ENCODE data around the gene CHRNA7.
"Not testable (repeated sequence)": the region's sequence is repeated elsewhere in the genome, so short reads cannot be mapped to it uniquely, and the experiment has no call there.

The CHRNA7 gene

GRCh38 chr15:32120577-32121383, 90.5 kb downstream of the CHRNA7 start:
- DNase-seq (ENCODE audit: low read depth in 2 of 2) = no peak

DNA sequence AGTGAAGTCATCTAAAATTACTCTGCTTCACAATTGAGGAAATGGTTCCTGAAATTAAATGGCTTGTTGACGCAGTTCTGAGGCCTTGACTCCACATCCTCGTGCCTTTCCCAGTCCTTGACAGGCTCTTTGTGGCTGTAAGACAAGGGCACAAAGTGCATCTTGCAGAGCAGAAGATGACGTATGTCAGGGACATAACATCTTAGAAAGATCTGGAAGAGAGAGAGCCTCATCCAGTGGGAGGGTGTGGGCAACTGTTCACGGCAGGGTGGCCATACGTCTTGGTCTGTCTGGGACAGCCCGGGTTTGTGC, 91.0 kb downstream of the CHRNA7 start:
- DNase-seq (ENCODE audit: low read depth in 2 of 2) = no peak

- no peak for DNase-seq (ENCODE audit: low read depth in 2 of 2)
Observed at GRCh38 chr15:32122013-32122412, 91.7 kb downstream of the CHRNA7 start.

DNA sequence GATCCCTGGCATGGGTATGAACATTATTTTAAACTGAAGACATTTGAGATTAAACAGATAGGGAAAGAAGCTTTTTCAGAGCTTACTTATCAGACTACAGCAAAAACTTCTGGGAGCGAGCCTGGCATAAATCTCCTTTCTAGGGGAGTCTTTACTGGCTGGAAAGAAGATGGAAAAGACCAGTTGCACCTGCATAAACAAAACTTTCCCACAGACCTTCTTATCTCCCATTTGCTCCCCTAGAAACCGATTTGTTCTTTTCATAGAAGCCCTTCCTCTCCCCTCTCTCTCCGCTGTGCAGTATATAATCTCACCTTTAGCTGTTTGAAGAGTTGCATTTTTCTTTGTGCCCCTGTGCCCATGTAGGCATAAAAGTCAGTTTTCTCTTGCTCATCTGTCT, 93.2 kb downstream of the CHRNA7 start:
- DNase-seq (ENCODE audit: low read depth in 2 of 2) = no peak

DNA sequence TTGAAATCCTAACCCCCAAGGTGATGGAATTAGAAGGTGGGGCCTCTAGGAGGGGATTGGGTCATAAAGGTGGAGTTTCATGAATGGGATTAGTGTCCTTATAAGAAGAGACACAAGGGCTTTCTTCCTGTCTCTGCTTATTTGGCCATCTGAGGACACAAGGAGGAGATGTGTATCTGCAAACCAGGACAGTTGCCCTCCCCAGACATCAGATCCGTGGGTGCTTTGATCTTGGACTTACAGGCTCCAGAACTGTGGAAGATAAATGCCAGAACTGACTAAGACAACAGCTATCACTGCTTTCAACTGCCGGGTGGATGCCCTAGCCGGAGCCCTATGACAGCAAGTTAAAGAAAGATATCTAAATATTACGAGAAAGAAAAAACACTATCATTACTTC, 94.4 kb downstream of the CHRNA7 start:
- DNase-seq (ENCODE audit: low read depth in 2 of 2) = no peak

DNA sequence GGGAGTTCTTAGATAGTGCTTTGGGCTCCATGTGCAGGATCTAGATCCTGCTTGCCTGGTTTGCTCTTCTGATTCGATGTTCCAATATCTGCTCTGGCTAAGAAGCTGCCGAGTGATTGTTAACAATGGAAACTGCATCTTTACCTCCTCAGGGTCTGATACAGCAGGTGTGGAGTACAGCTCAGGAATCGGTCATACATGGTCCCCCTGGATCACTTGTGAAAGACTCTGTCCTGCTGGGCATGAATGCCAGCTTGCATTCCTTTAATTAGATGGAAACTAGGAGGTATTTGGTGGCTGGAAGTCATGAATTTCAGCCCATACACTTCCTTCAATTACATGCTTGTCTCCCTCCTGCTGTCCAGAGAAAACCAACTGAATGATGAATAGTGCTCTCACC, 95.3 kb downstream of the CHRNA7 start:
- DNase-seq (ENCODE audit: low read depth in 2 of 2) = no peak

DNA sequence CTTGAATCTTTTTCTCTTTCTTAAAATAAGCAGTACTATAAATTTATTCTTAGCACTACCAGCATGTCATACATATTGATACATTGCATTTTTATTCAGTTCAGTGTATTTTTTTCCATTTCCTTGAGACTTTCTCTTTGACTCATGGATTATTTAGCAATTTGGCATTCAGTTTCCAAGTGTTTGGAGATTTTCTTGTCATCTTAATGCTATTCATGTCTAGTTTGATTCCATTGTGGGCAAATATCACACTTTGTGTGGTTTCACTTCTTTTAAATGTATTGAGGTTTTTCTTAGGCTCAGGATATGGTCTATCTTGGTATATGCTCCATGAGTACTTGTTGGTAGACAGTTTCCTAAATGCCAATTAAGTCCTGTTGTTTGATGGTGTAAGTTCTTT, 99.5 kb downstream of the CHRNA7 start:
- DNase-seq (ENCODE audit: low read depth in 2 of 2) = no peak

- DNase-seq (ENCODE audit: low read depth in 2 of 2) = no peak
Observed at GRCh38 chr15:32130823-32131222, 100.5 kb downstream of the CHRNA7 start.

DNA sequence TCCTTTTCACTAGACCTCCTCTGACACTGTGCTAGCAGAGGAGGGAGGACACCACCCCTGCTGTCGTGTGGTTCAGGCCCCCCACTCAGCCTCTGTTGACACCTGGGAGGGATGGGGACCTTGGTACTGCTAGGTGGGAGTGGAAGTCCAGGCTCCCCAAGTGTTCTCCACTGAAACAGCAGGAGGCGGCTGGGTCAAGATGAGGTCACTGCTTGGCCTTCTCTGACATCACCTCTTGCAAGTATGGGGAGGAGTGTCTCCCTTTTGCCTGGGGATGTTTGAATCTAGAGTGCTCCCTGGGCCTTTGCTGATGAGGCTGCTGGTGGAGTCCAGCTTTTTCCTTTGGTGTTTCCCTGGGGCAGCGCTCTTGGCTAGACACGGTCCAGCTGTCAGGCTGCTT, 101.5 kb downstream of the CHRNA7 start:
- DNase-seq (ENCODE audit: low read depth in 2 of 2) = no peak

- no peak for DNase-seq (ENCODE audit: low read depth in 2 of 2)
Observed at GRCh38 chr15:32132859-32133258, 102.5 kb downstream of the CHRNA7 start.

DNA sequence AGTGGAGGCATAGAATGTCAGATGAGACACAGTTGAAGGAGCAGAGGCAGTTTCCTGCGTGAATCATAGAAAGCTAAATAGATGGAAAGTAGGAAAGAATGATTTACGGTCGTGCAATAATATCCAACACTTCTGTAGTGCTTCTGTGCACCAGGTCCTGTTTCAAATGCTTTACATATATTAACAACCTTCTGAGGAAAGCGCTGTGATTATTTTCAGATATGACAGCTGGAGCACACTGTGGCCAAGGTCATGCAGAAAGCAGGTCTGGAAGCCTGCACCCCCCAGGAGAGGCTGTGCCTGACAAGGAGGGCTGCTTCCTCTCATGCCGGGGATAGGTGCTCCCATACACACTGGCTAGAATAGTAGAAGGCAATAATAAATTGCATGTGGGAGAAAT, 104.5 kb downstream of the CHRNA7 start:
- DNase-seq (ENCODE audit: low read depth in 2 of 2) = no peak

DNA sequence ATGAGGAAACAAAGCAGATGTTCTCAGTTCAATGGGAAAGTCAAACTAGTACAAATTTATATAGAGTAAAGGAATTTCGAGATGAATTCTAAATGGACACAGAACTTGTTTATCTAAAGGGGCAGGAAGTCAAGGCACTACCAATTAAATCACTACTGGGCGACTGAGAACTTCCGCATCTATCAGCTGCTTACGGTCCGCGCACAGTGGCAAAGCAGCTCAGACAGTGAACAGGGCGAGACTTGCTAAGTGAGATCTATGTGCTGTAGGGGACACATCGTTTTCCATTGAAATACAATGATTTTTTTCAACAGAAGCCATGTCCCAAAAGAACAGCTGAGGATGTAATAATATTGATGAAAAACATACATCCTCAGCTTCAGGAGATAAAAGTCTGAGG, 105.0 kb downstream of the CHRNA7 start:
- no peak for DNase-seq (ENCODE audit: low read depth in 2 of 2)

- DNase-seq (ENCODE audit: low read depth in 2 of 2) = not testable (repeated sequence)
Observed at GRCh38 chr15:32145512-32145911, 115.2 kb downstream of the CHRNA7 start.

DNA sequence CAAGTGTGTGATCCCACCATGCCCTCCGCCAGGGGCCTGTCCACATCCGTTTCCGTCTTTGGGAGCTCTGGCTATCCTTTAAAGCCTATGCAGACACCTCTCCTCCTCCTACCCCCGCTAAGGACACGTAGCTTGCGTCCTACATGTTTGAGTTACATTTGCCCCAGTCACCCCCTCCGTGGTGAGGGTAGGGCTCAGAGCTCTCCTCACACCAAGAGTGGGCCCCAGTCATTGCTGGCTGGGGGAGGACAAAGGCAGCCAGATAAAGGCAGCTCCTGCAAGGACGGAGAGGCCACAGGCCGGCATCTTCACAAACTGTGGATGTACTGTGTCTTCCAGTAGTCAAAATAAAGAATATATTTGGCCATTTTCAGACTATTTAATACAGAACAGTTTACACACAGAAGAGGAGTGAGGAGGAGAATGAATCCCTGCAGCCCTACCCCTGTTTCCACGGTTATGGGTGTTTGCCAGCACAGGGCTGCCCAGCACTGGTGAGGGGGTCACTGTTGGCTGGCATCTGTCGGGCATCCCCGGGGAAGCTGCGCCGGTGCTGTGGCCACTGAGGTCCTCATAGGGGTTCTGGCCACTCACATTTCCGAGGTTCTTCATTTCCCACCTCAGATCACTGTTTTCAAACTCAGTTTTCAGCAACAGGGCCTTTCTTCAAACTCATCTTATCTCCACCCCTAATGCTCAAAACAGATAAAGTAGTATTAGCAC, 118.7 kb downstream of the CHRNA7 start:
- DNase-seq (ENCODE audit: low read depth in 2 of 2) = no peak

- DNase-seq (ENCODE audit: low read depth in 2 of 2) = no peak
Observed at GRCh38 chr15:32152574-32152973, 122.3 kb downstream of the CHRNA7 start.

DNA sequence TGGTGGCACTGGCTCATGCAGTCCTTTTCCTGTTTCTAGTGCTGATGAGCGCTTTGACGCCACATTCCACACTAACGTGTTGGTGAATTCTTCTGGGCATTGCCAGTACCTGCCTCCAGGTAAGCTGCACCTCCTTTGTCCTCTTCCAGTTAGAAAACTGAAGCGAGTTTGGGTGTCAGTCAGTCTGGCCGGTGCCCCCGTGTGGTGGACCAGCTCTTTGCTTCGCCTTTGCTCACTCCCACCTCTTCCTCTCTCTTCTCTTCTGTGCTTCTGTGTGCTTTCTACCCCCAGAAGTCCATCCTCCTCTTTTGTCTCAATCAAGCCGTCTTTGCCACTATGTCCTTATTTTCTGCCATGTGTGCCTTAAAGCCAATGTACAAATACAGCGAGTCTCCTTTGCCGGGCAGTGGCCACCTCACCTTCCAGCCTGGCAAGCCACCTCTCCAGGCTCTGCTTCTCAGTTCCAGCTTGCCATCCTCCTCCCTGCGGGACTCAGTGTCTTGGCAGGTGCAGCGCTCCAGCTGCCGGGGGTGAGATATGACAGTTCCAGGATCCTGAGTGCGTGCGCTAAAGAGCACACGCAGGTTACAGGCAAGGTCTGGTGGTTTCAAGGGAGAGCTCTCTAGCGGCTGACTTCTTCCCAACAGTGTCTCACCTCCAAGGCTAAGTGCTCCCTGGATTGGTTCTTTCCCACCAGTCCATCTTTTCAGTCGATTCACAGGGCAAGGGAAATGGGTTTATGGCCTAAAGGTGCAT, 123.7 kb downstream of the CHRNA7 start:
- not testable (repeated sequence) for DNase-seq (ENCODE audit: low read depth in 2 of 2)

DNA sequence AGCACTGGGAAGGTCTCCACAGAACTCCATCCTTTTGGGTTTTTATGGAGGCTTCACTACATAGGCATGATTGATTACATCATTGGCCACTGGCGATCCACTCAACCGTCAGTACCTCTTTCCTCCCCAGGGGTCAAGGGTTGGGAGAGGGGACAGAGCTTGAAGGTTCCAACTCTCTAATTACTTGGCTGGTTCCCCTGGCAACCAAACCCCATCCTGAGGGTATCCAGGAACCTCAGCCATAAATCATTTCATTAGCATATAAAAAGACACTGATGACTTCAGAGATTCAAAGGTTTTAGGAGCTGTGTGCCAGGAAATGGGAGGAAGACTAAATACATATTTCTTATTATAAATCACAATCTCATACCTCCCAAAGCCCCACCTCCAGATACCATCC, 131.8 kb downstream of the CHRNA7 start:
- DNase-seq (ENCODE audit: low read depth in 2 of 2) = not testable (repeated sequence)

- DNase-seq (ENCODE audit: low read depth in 2 of 2) = not testable (repeated sequence)
Observed at GRCh38 chr15:32164065-32164464, 133.8 kb downstream of the CHRNA7 start.

DNA sequence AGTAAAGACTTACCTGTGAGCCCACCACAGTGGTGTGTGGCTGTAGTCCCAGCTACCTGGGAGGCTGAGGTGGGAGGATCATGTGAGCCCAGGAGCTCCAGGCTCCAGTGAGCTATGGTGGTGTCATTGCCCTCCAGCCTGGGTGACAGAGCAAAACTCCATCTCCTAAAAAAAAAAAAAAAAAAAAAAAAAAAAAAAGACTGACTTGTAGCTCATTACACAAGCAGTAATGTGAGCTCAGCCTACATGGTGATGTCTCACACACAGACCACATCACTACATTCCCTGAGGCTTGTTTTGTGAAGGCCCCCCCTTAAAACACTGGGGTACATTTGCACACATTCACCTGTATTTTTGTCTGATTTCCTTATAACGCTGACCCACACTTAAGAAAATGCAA, 134.4 kb downstream of the CHRNA7 start:
- not testable (repeated sequence) for DNase-seq (ENCODE audit: low read depth in 2 of 2)

DNA sequence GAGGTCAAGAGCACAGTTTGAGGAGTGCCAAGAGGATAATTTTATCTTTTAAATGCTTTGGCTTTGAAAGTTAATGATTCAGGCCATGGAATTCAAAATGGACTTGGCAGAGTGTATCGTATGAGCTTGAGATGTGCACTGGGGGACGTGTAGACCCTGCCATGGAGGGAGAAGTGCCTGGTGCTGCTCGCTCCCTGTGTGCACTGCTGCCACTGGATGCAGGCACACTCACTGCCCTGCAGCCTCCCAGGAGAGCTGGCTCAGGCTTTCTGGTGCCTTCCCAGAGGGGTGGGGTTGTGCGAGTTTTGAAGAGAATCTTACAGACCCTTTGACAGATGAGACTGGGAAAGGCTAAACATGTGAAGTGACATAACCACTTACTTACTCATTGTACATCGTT, 135.5 kb downstream of the CHRNA7 start:
- not testable (repeated sequence) for DNase-seq (ENCODE audit: low read depth in 2 of 2)

DNA sequence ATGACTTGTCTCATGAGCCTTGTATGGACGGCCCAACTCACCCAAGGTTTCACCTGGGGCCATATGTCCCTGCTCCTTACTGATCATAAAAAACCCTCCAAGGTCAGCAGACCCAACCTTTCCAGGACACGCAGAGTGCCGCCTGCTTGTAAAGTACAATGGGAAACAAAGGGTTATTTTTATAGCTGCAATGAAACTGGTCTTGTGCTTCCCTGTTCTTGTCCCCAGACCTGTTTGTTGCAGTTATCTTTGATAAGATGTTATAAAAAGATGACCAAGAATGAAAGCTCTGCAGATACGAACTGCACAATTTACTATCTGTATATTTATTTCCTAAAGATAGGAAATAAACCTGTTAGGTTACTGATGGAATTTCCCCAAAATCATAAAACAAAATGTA, 136.0 kb downstream of the CHRNA7 start:
- not testable (repeated sequence) for DNase-seq (ENCODE audit: low read depth in 2 of 2)

DNA sequence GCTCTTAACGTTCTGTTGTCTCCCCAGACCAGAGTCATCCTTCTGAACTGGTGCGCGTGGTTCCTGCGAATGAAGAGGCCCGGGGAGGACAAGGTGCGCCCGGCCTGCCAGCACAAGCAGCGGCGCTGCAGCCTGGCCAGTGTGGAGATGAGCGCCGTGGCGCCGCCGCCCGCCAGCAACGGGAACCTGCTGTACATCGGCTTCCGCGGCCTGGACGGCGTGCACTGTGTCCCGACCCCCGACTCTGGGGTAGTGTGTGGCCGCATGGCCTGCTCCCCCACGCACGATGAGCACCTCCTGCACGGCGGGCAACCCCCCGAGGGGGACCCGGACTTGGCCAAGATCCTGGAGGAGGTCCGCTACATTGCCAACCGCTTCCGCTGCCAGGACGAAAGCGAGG, 137.6 kb downstream of the CHRNA7 start:
- not testable (repeated sequence) for DNase-seq (ENCODE audit: low read depth in 2 of 2)

GRCh38 chr15:32180579-32180978, 150.3 kb downstream of the CHRNA7 start:
- not testable (repeated sequence) for DNase-seq (ENCODE audit: low read depth in 2 of 2)
